NOMO-1 treated with DMSO at 0.1 percent for 48 hours (cell line): ENCODE measurements around the gene POC1A.
"Not testable (repeated sequence)": the region's sequence is repeated elsewhere in the genome, so short reads cannot be mapped to it uniquely, and the experiment has no call there.

ENCODE experiments used
- DNase-seq: peaks from one replicate; lab custom pipeline; 2025; ENCODE audit not compliant: unreplicated experiment; lab: John Stamatoyannopoulos, UW

Gene POC1A

GRCh38 chr3:52153389-52154096, 680 bp downstream of the POC1A start:
- peak; percentile 6 for DNase-seq

- not testable (repeated sequence) for DNase-seq
Measured at GRCh38 chr3:52151991-52152390, 2.2 kb downstream of the POC1A start.

GRCh38 chr3:52150860-52151259, 3.4 kb downstream of the POC1A start:
- no peak for DNase-seq

- DNase-seq = no peak
Measured at GRCh38 chr3:52150357-52150756, 3.9 kb downstream of the POC1A start.

- DNase-seq = no peak
Measured at GRCh38 chr3:52149726-52150125, 4.5 kb downstream of the POC1A start.

- no peak for DNase-seq
Measured at GRCh38 chr3:52149021-52149420, 5.2 kb downstream of the POC1A start.

GRCh38 chr3:52147804-52148203, 6.4 kb downstream of the POC1A start:
- DNase-seq = no peak

GRCh38 chr3:52146811-52147210, 7.4 kb downstream of the POC1A start:
- no peak for DNase-seq

GRCh38 chr3:52146189-52146588, 8.0 kb downstream of the POC1A start:
- no peak for DNase-seq

GRCh38 chr3:52145736-52146110, 8.5 kb downstream of the POC1A start:
- DNase-seq = no peak

- no peak for DNase-seq
Measured at GRCh38 chr3:52144796-52145735, 9.2 kb downstream of the POC1A start.

- peak; percentile 39 for DNase-seq
Measured at GRCh38 chr3:52144034-52144795, 10.0 kb downstream of the POC1A start.

GRCh38 chr3:52143616-52144015, 10.6 kb downstream of the POC1A start:
- no peak for DNase-seq

- DNase-seq = no peak
Measured at GRCh38 chr3:52143156-52143555, 11.1 kb downstream of the POC1A start.

- DNase-seq = no peak
Measured at GRCh38 chr3:52141751-52142150, 12.5 kb downstream of the POC1A start.

GRCh38 chr3:52140769-52141168, 13.5 kb downstream of the POC1A start:
- no peak for DNase-seq

GRCh38 chr3:52140000-52140399, 14.2 kb downstream of the POC1A start:
- no peak for DNase-seq

GRCh38 chr3:52137311-52137710, 16.9 kb downstream of the POC1A start:
- no peak for DNase-seq

- DNase-seq = no peak
Measured at GRCh38 chr3:52136513-52136912, 17.7 kb downstream of the POC1A start.

GRCh38 chr3:52135332-52135731, 18.9 kb downstream of the POC1A start:
- DNase-seq = no peak

GRCh38 chr3:52134761-52135160, 19.5 kb downstream of the POC1A start:
- no peak for DNase-seq

- no peak for DNase-seq
Measured at GRCh38 chr3:52132930-52133329, 21.3 kb downstream of the POC1A start.
